ENCODE data around the gene SULT1C4.

The SULT1C4 gene

DNA sequence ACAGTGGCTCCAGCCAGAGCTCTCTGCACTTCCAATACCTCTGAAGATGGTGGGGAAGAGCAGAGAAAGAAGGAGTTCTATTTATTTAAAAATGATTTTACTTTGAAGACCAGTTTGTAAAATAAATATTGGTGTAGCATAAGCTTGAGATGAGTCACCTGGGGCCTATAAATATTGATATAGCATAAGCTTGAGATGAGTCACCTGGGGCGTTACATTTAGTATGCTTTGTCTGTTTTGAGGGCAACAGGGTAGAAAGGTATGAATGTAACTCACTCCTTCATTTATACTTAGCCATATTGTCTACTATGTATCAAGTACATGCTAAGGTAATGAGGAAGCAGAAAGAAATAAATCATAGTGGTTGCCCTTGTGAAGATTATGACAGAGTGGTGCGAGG is 7.7 kb upstream of the SULT1C4 start:
- no peak for DNase-seq (ENCODE audit: low read depth)

DNA sequence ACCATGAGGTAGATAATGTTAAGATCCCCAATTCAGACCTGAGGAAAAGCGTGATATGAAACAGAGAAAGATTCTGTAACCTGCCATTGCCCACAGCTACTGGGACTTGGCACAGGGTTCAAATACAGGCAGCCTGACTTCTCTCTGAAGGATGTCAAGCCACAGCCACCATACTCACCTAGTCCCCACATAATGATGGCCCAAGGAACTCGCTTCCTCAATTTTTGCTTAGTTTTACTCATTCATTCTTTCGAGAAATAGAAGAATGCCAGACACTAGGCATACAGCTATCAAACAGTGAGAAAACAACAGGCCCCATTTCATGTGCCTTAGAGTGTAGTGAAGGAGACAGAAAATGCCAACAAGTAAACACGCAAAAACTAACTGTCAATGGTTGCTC is 980 bp upstream of the SULT1C4 start:
- no peak for DNase-seq (ENCODE audit: low read depth)

DNA sequence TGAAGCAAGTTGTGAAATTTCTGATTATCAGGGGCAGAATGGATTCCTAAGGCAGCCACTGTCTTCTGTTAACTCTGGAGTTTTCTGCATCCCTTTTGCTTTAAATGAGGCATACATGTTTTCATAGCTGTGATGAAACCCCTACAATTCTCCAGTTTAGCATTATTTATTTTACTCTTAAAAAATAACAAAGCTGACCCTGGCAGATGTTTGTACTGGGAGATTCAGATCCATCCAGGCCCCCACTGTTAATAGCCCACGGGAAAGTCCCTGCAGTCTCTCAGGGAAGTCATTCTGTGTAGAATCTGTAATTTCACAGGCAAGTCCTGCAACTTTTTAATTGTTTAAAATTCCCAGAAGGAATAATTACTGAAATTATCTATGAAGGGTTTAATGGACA is 353 bp upstream of the SULT1C4 start:
- no peak for DNase-seq (ENCODE audit: low read depth)

DNA sequence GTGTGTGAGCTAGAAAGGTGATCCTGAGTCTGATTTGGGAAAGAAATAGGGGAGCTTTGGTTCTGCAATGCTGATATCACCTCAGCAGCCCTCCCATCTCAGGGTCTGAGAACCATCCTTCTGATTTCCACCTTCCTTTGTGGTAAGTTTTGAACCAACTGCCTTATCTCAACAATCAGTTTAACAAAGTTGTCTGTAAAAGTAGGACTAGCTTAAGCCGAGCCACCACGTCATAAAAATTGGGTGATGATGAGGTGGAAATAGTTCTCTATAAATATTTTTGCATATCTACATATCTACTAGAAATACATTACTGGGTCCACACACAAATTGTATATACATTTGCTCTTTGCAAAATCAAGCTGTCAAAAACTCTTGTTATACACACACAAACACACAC is 1.1 kb downstream of the SULT1C4 start:
- no peak for DNase-seq (ENCODE audit: low read depth)

DNA sequence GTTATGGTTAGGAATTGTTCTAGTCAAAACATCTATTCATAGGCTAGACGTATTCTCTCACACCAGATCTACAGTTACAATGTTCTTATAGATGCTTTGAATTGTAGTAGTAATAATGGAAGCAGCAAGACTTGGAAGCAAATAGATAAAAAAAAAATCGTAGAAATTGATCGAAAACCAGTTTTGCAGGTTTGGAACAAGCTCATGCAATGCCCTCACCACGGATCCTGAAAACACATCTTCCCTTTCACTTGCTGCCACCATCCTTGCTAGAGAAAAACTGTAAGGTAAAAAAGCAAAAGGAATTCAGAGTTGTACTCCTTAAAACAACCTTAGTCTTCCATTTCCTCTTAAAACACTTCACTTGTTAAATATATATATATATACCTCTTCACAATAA is 4.4 kb downstream of the SULT1C4 start:
- no peak for DNase-seq (ENCODE audit: low read depth)

DNA sequence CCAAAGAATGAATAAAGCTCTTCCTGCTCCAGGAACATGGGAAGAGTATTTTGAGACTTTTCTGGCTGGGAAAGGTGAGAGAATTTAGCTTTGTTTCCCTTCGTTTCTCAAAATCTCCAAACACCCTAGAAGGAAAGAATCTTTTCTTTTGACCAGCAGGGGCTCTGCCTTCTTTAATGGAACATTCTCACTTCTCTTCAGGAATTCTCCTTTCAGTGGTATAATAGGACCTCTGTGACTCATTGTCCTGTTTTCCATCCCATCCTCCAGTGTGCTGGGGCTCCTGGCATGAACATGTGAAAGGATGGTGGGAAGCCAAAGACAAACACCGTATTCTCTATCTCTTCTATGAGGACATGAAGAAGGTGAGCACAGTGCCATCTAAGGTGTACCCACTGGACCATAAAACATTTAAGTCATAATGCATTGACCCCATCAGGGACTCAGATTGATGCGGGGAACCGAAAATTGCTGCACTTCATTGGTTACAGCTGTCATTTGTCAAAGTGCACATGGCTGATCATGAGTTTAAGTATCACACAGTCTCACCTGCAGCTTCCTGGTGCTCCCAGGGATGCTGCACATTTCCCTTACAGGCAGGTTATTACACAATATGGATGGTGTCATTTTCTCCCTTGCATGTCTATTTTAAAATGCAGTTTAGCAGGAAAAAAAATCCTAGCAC is 5.5 kb downstream of the SULT1C4 start:
- no peak for DNase-seq (ENCODE audit: low read depth)

DNA sequence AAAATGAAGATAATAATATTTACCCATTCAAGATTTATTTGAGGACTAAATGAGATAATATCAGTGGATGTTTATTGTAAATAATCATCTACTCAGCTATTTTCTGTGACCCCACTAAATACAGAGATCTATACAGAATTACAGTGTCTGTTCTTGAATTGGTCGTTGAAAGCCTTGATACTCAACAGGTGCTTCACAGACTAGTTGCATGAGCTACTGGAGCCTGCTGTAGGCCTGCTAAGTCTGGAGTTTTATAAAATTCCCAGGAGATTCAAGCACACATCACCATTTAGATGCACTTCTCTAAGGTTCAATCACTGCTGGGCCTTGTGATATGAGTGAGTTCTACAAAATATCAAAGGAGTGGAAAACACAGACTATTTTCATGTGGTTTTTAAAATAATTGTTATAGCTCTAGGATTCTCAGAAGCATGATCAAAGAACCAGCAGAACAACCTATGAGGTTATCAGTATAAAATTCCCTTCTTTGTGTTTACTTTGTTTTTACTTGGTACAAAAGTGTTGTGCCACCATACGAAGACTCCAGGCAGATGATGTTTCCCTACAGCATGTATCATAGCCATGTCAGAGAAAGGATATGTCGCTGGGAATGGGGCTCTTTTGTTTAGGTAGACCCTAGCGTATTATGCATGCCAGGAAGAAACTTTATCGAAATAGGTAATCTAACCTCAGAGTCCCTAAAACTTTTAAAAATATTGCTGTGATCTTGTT is 7.1 kb downstream of the SULT1C4 start:
- DNase-seq (ENCODE audit: low read depth), result no peak

DNA sequence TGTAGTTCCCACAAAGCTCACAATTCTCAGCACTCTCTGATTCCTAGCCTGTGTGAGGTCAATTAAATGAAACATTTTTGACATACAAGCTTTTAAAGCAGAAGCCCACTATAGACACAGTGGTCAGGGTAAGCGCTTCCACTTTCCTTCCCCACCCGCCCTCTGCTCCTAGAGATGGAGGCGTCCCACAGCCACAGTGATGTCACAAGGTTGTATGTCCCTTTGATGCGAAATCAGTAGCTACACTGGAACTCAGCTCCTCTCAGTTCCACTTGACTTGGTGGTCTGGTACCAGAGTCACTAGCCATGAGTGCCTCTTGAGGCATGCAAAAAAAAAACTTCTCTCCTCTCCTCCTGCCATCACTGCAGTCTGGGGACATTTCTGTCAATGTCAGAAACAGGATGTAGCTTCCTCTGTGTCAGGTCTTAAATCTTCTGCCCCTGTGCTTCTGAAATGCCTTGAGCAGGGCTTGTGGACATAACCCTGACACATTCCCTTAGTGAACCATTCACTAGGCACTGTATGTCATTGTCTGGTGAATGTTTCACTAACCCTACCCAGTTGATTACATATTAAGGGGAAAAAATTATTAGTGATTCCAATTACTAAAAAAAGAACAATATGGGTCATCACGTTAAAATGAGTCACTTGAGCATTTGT is 7.8 kb downstream of the SULT1C4 start:
- no peak for DNase-seq (ENCODE audit: low read depth)

DNA sequence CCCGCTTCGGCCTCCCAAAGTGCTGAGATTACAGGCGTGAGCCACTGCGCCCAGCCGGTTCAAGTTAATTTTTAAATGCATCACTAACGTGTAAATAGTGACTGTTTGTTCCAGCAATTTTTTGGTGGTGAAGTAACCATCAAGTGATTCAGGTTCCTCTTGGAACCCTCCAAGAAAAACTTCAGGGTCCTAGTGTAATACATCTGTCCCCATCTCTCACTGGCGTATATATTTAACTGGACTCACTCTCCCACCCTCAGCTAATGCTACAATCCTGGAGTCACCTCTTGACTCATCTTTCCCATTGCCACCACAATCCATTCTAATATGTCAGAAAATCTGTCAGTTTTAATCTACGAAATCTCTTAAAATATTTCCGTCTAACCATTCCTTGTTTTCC is 10.3 kb downstream of the SULT1C4 start:
- no peak for DNase-seq (ENCODE audit: low read depth)

DNA sequence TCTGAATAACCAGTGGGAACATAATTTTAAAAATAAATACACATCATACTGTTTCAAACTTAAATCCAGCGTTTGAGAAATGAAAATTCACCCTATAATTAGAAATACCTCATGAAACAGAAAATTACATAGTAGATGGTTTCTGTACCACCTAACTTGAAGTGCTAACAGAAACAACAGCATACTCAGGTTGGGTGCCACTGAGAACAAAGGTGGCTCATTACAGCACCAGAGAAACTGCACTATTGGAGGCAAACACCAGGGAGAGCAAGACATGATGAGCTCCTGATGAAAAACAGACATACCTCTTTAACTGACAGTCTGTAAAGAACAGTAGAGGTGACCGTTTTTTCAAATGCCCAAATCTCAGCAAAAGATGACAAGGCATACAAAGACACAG is 12.6 kb downstream of the SULT1C4 start:
- no peak for DNase-seq (ENCODE audit: low read depth)

DNA sequence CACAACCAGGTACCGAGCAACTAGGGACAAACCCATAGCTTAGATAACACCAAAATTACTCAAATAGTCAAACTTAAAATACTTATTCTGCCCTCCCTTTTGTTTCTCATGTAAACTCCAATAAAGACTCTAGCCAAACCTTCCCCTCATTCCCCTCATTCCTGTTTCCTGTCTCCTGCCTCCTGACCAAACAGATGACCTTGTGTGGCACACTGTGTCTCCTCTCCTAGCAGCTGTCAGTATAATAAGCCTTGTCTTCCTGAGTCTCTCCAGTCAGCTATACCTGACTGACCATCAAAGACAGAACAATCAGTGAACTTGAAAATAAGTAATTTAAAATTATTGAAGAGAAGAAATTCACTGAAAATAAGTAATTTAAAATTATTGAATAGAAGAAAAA is 14.3 kb downstream of the SULT1C4 start:
- no peak for DNase-seq (ENCODE audit: low read depth)

DNA sequence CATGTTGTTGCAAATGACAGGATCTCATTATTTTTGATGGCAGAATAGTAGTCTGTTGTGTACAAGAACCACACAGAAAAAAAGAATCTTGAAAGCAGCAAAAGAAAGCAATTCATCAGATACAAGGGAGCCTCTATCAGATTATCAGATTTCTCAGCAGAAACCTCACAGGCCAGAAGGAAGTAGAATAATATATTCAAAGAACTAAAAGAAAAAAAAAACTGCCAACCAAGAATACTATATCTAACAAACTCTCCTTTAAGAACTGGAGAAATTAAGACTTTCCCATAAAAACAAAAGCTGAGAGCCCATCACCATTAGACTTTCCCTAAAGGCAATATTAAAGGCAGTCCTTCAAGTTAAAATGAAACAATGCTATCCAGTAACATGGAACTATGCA is 15.4 kb downstream of the SULT1C4 start:
- DNase-seq (ENCODE audit: low read depth), result no peak

DNA sequence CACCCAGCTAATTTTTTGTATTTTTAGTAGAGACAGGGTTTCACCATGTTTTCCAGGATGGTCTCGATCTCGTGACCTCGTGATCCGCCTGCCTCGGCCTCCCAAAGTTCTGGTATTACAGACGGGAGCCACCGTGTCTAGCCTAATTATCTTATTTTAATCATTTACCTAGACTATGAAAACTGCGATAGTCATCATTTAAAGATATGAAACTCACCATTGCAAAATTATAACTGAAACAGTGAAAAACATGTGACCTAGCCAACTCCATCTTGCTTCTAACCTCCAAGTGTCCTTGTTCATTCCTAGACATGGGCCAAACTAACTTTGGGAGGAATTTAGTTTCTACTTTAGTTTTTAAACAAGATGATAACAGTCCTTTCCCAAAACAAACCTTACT is 17.4 kb downstream of the SULT1C4 start:
- no peak for DNase-seq (ENCODE audit: low read depth)

DNA sequence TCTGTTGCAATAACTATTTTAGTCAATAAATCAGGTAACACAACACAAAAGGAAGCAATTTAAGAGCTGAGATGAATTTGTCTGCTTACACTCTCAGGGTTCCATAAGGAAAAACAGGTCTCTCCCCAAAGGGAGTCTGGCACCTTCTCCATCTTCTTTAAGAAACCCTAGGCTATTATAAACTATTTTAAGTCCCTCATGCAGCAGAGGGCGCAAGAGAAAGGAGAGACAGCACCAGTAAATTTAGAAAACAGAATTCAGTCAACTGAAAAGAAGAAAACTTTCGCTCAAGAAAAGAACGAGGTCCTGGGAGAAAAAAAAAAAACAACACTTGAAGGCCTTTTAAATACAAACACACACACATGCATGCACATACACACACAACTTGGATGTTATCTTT is 19.1 kb downstream of the SULT1C4 start:
- DNase-seq (ENCODE audit: low read depth), result no peak

DNA sequence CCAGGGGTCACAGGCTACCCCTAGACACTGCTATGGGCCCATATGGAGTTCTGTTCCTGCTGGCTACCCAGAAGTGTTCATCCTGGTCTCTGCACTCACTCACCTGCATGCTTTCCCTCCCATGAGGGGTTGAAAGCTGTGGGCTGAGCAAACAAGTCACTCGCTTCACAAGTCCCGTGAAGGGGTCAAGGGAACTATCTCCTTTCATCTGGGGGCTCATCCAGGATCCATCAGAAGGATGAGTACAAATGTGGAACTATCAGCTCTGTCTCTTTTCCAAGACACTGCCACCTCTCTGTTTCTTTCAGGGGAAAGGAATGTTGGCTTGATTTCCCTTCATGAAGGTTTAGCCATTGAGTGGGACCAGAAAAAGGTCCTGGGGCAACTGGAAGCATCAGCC is 21.7 kb downstream of the SULT1C4 start:
- DNase-seq (ENCODE audit: low read depth), result no peak

DNA sequence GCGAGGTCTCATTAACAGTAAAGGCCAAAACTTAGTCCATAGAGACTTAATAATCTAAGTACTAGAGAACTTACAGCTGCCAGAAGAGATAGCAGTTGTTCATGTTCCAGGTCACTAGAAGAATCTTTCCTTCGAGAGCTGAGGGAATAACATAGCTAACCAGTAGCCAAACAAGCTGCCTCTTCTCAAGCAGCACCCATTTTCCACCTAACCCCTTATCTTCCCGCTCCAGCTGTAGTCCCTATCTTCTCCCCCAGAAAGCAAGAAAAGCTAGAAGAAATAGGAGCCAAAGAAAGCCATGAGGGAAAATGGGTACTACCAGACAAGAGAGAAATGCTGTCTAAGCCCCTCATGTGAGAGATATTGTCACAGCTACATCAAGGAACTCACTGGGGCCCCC is 24.0 kb downstream of the SULT1C4 start:
- no peak for DNase-seq (ENCODE audit: low read depth)

DNA sequence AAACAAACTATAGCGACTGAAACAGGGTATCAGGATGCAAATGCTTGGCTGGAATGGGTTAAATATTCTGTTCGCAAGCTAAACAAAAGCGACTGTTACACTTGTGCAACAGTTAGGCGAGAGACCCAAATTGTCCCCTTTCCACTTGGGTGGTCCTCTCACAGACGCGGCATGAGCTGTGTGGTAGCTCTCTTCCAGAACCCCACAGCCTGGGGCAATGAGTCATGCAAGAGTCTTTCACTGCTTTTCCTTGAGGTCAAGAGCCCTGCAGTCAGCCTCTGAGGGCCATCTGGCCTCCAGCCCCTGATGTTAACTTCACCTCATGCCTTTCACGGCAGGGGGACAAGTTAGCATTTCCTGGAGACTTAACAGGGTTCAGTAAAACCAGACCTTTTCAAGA is 25.7 kb downstream of the SULT1C4 start:
- DNase-seq (ENCODE audit: low read depth), result no peak

DNA sequence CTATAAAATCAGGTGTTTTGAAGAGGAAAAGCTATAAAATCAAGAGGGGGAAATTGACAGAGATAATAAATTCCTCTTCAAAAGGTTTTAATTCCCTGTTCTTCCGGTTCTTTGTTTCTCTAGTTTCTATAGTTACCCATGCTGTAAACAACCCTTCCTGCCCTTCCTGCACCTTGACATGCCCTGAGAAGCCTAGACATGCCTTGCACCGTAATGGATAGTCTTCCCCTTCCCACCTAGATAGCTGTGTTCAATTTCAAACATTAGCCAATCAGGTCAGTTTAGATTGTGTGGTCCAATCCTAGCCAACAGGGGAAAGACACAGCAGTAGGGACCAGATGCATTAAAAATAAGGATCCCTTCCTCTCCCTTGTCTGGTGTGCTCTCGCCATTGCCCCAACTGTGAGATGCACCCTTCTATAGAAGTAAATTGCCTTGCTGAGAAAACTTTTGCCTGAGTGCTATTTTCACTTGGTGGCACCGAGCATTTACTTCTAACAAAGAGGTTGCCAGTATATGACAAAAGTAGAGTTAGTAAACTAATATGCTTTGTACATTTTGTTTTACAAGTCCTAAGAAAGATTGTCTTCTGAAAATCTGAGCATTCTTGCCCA is 27.1 kb downstream of the SULT1C4 start:
- no peak for DNase-seq (ENCODE audit: low read depth)

DNA sequence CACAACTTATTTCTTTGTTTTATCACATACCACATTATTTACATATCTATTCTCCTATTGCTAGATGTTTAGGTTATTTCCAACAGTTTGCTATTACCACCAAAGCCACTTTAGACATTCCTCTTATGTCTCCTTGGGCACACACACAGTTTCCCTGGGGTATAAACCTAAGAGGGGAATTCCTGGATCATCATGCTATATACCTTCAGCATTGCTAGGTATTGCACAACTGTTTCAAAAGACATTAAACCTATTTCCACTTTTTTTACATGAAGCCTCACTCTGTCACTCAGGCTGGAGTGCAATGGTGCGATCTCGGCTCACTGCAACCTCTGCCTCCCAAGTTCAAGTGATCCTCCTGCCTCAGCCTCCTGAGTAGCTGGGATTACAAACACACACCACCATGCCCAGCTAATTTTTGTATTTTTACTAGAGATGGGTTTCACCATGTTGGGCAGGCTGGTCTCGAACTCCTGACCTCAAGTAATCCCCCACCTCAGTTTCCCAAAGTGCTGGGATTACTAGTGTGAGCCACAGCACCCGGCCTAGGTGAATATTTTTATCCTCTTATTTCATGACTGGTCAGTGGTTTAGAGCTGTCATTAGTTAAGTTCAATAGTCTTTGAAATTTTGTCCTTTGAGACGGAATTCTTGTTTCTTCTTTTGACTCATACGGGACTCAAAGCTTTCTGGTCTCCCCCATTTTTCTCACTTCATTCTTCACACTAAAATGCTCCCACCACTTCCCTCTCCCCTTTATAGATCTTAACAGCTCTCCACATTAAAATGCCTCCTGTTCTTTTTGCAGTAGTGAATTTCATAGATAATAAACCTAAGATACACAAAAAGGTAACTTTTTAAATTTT is 30.3 kb downstream of the SULT1C4 start:
- no peak for DNase-seq (ENCODE audit: low read depth)

DNA sequence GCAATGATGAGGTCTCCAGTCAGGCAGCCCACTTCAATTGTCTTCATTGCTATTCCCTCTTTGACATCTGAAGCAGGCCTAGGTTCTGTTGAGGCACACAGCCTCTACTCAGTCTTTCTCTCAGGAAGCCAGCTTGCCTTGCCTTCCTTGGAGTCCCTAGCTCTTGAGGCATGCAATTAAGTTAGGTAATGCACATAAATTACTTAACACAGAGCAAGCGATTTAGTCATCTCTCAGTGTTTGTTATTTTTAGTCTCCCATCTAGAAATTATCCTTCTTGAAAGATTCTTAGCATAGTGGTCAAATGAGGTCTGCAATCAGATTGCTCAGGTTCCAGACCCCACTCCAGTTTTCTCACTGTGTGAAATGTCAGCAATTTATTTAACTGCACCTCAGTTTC is 32.0 kb downstream of the SULT1C4 start:
- DNase-seq (ENCODE audit: low read depth), result peak; percentile 42

DNA sequence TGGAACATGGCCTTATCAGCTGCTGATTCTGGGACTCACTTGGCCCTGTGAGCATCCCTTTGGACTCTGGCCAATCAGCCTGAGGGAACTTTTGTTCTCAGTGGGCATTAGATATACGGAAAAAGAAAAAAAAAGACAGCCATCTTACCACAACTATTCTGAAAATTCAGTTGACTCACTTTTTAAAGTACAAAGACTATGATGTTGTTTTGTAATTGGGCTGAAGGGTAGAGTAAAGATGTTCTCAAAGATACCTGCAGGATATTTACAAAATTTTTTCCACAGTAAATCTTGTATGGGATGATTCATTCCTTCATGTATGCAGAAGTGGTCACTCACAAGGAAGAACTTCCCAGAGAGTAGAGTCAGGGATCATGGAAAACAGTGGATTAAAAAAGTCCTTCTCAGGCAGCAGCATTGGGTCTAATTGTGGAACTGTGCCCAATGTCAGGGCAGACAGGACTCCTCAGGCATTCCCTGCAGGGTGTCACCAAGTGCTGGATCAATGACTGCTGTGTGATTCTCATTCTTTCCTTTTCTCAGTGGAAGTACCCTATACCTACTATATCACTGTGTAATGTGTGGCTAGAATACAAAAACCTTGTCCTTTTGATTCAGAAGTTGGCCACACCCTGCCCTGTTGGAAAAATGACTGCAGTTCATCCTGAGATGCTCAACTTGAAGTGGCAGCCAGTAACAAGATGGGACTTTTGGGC is 35.4 kb downstream of the SULT1C4 start:
- DNase-seq (ENCODE audit: low read depth), result peak; percentile 89

Measured in non-pigmented ciliary epithelial cell (primary cell).